ENCODE data around the gene PPP2R3A. TPM values are rescaled to one million over a fixed set of nuclear protein-coding genes. Genes with fewer than 3 reads are reported as not detected.
"Not testable (repeated sequence)": the region's sequence is repeated elsewhere in the genome, so short reads cannot be mapped to it uniquely, and the experiment has no call there.

Gene PPP2R3A
- total and polyA plus RNA-seq, 2 donors (not counting 3 experiments of a cell fraction or from before 2014, with no cell fraction given), result 3.3 to 14.6 TPM

DNA sequence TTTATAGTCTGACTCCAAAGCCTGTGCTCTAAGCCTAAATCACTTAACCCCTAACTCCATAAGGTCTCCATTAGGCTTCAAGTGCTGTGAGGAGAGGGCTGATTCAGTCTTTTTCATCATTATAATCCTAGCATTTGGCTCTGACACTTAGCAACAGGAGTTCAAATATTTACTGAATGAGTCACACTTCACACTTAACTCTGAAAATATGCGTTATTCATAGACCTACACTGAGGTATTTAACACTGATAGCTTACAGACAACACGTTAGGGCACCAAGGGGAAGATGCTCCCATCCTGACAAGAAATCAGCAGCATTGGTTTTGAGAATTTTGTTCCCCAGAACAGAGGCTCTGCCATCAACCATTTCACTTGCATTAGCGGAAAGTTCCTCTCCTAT, 177.1 kb downstream of the PPP2R3A start:
- H3K27me3 ChIP-seq (ENCODE audit: control insufficient read depth in 2 of 2, insufficient read depth in 2 of 2, low read length in 2 of 2), result no peaks in the 10 kb centered on the region
- DNase-seq (ENCODE audit: low read depth, low spot score), result peak; percentile 87
- TF ChIP-seq EZH2 (IDR thresholded peaks at IDR 0.05; ENCODE audit: borderline replicate concordance, low read depth, low read length, severe bottlenecking), result no peak
- peak; percentile 89 for TF ChIP-seq FOS (IDR thresholded peaks at IDR 0.05; ENCODE audit: borderline replicate concordance, insufficient read depth, low read length)
- TF ChIP-seq JUN (IDR thresholded peaks at IDR 0.05; ENCODE audit: borderline replicate concordance, insufficient read depth, insufficient read length, low read depth), result peak; percentile 96
- TF ChIP-seq POLR2AphosphoS5 (IDR thresholded peaks at IDR 0.05; ENCODE audit: insufficient read depth, low read depth, low read length), result peak; percentile 8
- ChIA-PET POLR2A (interaction anchor here (1.0 kb wide), 1 partner anchor 53 kb away, joined by 4 read pairs; the partner anchor contains the start of gene MSL2), CTCF (interaction anchor here (0.8 to 1.2 kb wide), 2 partner anchors 8 to 248 kb away, joined by 3 read pairs; no protein-coding TSS in a partner anchor)
- no TSS peak for BruUV-seq (replicated peaks)
- H3K27ac ChIP-seq (ENCODE audit: insufficient read depth, low read depth, low read length), result peak overlapping the region; percentile 81
- H2AFZ ChIP-seq (ENCODE audit: low read depth, low read length), result no peak overlapping the region
- peaks cover 4% of the 10 kb centered on the region for H4K20me1 ChIP-seq (replicated peaks; ENCODE audit: control insufficient read depth, extremely low read depth, insufficient read depth, low read length)
- H3K36me3 ChIP-seq (ENCODE audit: control insufficient read depth in 2 of 2, extremely low read depth in 1 of 2, insufficient read depth in 2 of 2, low read length in 2 of 2), result peaks cover 0 to 2% of the 10 kb centered on the region in 2 experiments
- intact Hi-C loops (cut with micrococcal nuclease), result loop anchor here (1.0 to 5.0 kb wide), 3 partner anchors 53 to 610 kb away; partner anchors contain the start of genes PCCB and STAG1
- H3K4me1 ChIP-seq (ENCODE audit: control insufficient read depth, extremely low read depth, insufficient read depth, low read length), result peaks cover 18% of the 10 kb centered on the region
- peak; percentile 93 for FAIRE-seq
- peak overlapping the region; percentile 4 for H3K4me2 ChIP-seq (ENCODE audit: insufficient read depth, low read length)
- H3K4me3 ChIP-seq (replicated peaks in 1 of 3; ENCODE audit: insufficient read depth in 1 of 3, low read depth in 1 of 3, low read length in 3 of 3), result no peak overlapping the region
- dilution Hi-C loops (cut with MboI; ENCODE audit: extremely low pct_ligation_motif_present, low sequenced_read_pairs), result no loop called here
- peak overlapping the region; percentile 30 for H3K9ac ChIP-seq (replicated peaks; ENCODE audit: extremely low read depth, insufficient read depth, low read length)
- peaks cover 7% of the 10 kb centered on the region for H3K79me2 ChIP-seq (ENCODE audit: control insufficient read depth, insufficient read depth, low read length)
- no peaks in the 10 kb centered on the region for H3K9me1 ChIP-seq (replicated peaks; ENCODE audit: control insufficient read depth, extremely low read depth, insufficient read depth, low read length)
- no peaks in the 10 kb centered on the region for H3K9me3 ChIP-seq (replicated peaks; ENCODE audit: control insufficient read depth, insufficient read depth, low read length)

- H4K20me1 ChIP-seq (replicated peaks; ENCODE audit: control insufficient read depth, extremely low read depth, insufficient read depth, low read length), result not testable (repeated sequence)
- peaks cover 23% of the 10 kb centered on the region for H3K79me2 ChIP-seq (ENCODE audit: control insufficient read depth, insufficient read depth, low read length)
Measured at GRCh38 chr3:136144397-136144796, 178.9 kb downstream of the PPP2R3A start.

More at GRCh38 chr3:136144397-136144796, 178.9 kb downstream of the PPP2R3A start:
- H2AFZ ChIP-seq (ENCODE audit: low read depth, low read length); dilution Hi-C loops (cut with MboI; ENCODE audit: extremely low pct_ligation_motif_present, low sequenced_read_pairs); BruUV-seq (replicated peaks); DNase-seq (ENCODE audit: low read depth, low spot score); H3K27me3 ChIP-seq (ENCODE audit: control insufficient read depth in 2 of 2, insufficient read depth in 2 of 2, low read length in 2 of 2); H3K9ac ChIP-seq (replicated peaks; ENCODE audit: extremely low read depth, insufficient read depth, low read length); H3K4me2 ChIP-seq (ENCODE audit: insufficient read depth, low read length); H3K9me3 ChIP-seq (replicated peaks; ENCODE audit: control insufficient read depth, insufficient read depth, low read length); H3K27ac ChIP-seq (ENCODE audit: insufficient read depth, low read depth, low read length); FAIRE-seq; H3K36me3 ChIP-seq (ENCODE audit: control insufficient read depth in 2 of 2, extremely low read depth in 1 of 2, insufficient read depth in 2 of 2, low read length in 2 of 2); H3K9me1 ChIP-seq (replicated peaks; ENCODE audit: control insufficient read depth, extremely low read depth, insufficient read depth, low read length); H3K4me3 ChIP-seq (replicated peaks in 1 of 3; ENCODE audit: insufficient read depth in 1 of 3, low read depth in 1 of 3, low read length in 3 of 3); POLR2A ChIA-PET: not testable (repeated sequence)
- intact Hi-C loops (cut with micrococcal nuclease), result loop anchor here (5.0 kb wide), 1 partner anchor 608 kb away; the partner anchor contains the start of gene STAG1
- peaks cover 18% of the 10 kb centered on the region for H3K4me1 ChIP-seq (ENCODE audit: control insufficient read depth, extremely low read depth, insufficient read depth, low read length)
- CTCF ChIA-PET, result interaction anchor here (1.8 kb wide), 1 partner anchor 608 kb away, joined by 5 read pairs; no protein-coding TSS in a partner anchor

Data from endothelial cell of umbilical vein (primary cell).